Body of pancreas (tissue), 4 donors: ENCODE results near the gene C9orf85.

Experiments
- POLR2A ChIP-seq, 3 donors: fragments of 450-650 bp; IDR thresholded peaks; one replicate each; pipeline ENCODE4 v1.6.1; 2016; ENCODE audit warnings: antibody characterized with exemption in 3 of 3, mild to moderate bottlenecking in 2 of 3
- TF ChIP-seq, protein P1 (sequence below), 7 experiments: fragments of 450-650 bp in 4 of 7; fragments of 200-600 bp in 3 of 7; sonication (generic) in 3 of 7; IDR thresholded peaks; one replicate each; pipeline ENCODE4 v1.5.1; 2016 to 2019; ENCODE audit warnings: antibody characterized with exemption in 7 of 7

DNA sequence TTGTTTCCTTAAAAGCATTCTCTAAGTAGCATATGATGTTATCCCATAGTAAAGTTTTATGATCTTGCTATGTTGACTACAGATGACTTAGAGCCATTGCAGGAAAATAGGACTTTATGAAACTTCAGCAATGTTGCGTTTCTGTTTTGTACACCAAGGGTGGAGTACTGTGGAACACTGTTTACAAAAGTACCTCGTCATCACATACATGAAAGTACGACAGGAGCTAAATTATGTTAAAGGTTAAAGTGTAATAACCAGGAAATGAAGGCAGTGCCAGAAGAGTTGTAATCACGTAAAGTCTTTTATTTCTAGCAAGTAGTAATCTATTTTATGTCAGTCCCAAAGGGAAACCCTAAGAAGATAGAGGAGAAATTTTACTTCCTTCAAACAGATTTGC lies 50.9 kb downstream of the C9orf85 start:
- TF ChIP-seq POLR2A (IDR thresholded peaks at IDR 0.05), result no peak
- TF ChIP-seq, protein P1, sequence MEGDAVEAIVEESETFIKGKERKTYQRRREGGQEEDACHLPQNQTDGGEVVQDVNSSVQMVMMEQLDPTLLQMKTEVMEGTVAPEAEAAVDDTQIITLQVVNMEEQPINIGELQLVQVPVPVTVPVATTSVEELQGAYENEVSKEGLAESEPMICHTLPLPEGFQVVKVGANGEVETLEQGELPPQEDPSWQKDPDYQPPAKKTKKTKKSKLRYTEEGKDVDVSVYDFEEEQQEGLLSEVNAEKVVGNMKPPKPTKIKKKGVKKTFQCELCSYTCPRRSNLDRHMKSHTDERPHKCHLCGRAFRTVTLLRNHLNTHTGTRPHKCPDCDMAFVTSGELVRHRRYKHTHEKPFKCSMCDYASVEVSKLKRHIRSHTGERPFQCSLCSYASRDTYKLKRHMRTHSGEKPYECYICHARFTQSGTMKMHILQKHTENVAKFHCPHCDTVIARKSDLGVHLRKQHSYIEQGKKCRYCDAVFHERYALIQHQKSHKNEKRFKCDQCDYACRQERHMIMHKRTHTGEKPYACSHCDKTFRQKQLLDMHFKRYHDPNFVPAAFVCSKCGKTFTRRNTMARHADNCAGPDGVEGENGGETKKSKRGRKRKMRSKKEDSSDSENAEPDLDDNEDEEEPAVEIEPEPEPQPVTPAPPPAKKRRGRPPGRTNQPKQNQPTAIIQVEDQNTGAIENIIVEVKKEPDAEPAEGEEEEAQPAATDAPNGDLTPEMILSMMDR (IDR thresholded peaks at IDR 0.05), result no peak
